Activated CD4-positive, alpha-beta T cell treated with anti-CD3 and anti-CD28 coated beads, Interleukin-2, Interleukin-4, amounts not matched to agents 100 ng/mL and 50 ng/mL, durations not matched to agents 16 hours and 8 hours (primary cell): ENCODE data around the gene NEDD8.

Experiments
- DNase-seq: peaks from one replicate; pipeline ENCODE4 v3.0.0-alpha.2; 2020; ENCODE audit warnings: low spot score

NEDD8 gene

DNA sequence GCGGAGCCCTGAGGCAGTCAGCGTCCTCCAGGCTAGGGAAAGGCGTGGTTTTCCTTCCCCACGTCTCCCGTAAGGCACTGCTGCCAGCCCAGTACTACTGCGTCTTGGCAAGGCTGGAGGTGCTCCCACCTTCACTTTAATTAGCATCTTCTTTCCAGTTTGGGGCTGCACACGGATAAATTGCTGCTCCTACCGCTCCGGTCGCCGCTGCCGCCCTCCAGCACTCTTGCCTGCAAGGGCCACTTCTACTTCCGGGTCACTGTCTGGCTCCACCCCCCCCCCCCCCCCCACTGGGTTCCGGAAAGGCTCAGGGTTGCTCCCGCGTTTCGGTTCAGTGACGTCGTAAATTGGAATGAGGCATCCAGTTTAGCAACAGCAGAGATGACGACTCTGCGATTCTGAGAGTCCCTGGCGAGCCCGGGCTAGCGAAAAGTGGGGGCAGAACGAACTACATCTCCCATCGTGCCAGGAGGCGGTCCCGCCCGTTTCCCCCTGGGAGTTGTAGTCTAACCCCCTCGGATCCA, at the start of gene NEDD8:
Gene NEDD8, minus strand, starts transcription at position 247 of the 524 bp plus-strand sequence. Its CDS starts 100 bp downstream, at position 147.
- DNase-seq = peak; percentile 95

DNA sequence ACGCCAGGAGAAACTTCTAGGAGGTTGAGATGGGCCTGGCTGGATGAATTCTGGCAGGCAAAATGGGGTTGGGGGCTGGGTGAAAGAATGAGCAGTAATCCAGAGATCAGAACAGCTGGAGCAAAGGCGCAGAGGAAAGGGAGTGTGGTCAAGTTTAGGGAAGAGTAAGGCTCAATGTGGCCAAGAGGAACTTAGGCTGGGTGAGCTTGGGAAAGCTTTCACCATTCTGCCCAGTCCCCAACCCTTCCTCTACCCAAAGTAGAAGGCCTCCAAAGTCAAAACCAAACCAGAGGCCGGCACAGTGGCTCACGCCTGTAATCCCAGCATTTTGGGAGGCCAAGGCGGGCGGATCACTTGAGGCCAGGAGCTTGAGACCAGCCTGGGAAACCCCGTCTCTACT, 49.5 kb upstream of the NEDD8 start:
- no peak for DNase-seq

DNA sequence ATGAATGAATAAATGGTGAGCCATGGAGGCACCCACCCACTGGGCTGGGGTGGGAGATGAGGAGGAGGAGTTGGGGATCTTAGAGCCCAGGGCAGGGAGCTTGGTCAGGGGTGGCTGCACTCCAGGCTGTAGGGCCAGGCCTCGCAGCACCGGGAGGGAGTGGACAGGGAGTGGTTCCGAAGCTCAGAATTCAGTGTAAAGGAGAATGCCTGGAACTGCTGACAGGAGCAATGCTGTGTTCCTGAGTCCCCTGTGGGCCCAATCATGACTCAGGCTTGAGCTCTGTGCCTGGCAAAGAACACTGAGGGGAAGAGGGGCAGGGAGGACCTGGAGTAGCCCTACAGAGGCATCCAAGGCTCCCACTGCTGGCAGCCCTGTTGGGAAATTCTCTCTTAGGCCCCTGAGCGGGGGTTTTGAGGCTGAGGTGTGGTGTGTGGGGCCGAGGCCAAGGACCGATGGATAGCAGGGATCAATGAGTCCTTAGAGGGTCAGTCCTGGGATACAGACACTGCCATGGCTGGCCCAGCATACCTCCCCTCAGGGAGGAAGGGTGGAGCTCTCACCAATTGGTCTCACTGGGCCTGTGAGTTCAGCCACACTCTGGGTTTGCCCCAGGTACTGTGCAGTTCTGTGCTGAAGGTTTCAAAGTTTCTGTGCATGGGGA, 48.8 kb upstream of the NEDD8 start:
- no peak for DNase-seq

DNA sequence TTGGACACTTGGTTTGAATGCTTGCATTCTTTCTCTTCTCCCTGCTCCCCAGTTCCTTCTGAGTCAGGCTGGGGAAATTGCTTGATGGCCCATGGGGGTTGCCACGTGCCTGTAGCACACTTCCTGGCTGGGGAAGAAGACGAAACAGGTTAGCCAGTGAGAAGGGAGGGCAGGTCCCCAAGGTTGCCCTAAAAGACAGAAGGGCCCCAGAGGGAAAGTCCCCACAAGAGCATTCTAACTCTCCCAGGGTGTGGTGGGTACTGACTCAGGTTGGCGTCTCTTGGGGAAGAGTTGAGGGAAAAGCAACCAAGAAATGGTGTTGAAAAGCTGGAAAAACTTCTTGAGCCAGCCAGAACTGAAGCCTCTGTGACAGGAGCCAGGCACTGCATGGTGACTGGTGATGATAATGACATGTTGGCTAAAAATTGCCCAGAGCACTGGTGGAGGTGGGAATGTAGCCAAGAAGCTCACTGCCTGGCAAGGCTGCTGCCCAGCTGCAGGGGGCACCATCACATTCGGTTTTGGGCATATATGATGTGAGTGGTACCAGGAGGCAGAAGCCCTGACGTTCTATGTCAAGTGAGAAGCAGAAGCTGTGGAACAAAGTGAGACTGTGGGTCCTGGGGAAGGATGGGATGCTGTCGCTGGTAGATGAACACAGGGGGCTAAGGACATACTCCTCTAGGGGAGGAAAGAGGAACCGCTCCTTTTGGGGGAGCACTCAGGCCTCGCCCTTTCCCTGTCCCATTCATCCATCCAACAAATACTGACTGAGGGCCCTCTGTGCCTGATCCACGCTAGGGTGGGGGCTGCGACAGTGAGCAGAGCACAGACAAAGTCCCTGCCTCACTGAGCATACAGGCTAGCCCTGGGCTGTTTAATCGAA, 47.4 kb upstream of the NEDD8 start:
- peak; percentile 53 for DNase-seq

DNA sequence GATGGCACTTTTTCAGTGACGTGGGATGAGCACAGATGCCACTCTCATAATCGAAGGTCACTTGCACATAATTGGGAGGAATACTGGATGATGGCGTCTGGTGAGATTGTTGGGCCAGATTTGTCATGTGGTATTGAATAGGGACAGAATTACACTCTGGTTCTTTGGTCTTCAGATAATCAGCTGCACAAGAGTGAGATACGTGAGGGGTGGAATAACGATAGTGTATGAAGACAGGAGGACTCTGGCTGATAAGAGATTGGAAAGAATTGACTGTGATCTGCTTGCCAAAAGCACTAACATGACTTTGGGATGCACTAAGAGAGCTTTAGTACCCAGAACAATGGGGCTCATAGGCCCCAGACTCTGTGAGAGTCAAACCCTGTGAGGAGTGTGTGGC, 46.3 kb upstream of the NEDD8 start:
- no peak for DNase-seq

DNA sequence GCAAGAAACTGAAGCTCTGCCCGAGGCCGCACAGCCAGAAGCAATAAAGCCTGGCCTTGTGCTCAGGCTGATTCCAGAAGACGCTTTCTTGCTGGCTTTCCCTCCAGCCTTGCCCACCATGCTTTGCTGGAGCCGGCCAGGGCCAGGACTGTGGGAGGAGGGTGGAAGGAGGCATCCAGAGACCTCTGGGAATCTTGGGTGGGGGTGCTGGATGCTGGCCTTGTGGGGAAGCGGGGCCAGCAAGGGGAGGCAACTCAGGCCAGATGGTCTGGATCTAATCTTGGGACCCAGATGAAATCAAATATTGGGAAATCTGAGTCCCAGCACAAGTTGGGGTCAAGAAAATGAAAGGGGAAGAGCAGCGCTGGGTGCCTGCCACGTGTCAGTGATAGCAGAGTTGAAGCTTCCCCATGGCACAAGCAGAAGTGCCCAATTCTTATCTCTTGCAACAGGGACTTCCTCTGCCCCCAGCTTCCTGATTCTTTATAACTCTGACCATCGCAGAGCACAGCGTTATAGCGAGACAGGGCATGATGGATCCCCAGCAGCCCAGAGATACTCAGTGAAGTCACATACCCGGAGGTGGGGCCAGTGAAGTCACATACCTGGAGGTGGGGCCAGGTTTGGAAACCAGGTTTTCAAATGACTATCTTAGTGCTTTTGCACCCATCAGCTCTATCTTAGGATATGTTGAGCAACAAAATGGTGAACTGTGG, 45.6 kb upstream of the NEDD8 start:
- no peak for DNase-seq

DNA sequence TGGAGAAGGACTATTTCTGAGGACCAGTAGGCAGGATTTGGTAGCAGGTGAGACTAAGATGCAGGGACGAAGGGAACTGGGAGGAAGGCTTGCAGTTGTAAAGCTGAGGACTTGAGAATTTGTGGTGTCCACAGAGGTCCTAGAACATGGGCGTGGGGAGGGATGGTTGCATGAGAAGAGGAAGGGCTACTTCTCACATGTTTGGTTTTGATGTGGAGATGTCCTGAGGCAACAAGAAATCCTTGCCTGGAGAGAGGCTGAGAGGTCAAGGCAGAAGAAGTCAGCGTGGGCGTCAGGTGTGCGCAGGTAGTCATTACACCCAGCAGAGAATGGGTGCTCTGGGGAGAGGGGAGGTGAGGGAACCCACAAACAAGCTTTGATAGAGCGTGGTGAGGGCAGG, 44.9 kb upstream of the NEDD8 start:
- no peak for DNase-seq

DNA sequence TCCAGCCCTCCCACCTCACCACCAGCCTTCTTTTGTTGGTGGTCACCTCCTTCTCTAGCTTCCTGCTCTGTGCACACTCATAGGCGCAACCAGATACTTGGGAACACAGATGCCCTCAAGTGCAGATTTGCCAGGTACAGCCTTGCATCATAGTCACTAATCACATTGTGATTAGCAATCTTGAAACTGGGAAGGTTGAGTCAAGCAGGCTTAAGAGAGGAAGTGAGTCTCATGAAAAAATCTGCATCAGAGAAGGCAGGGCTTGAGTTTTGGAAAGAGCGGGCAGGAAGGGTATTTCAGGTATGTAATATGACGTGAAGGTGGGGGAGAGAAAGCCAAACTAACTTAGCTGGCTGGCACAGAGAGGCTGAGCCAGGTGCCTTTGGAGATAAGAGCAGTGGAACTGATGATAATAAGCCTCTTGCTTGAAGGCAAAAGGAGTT, 42.0 kb upstream of the NEDD8 start:
- peak; percentile 91 for DNase-seq

DNA sequence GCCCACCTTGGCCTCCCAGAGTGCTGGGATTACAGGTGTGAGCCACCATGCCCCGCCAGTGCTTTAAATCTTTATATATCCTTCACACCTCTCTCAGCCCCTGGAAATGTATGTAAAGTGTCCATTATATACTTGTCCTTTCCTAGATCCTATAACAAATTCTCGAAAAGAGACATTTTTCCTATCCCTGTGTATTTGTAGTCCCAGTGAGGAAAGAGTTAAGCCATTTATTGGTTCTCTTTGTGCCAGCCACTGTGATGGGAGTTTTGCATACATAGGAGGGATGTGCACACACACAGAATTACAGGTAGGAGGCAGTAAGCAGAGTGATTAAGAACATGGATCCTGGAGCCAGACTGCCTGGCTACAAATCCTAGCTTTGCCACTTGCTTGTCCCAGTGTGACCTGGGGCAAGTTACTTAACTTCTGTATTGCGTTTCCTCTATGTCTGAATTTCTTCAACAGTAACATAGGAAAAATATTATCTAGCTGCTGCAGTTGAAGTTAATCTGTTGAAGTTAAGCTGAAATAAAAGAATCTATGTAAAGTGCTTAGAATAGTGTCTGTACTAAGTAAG, 41.3 kb upstream of the NEDD8 start:
- no peak for DNase-seq

DNA sequence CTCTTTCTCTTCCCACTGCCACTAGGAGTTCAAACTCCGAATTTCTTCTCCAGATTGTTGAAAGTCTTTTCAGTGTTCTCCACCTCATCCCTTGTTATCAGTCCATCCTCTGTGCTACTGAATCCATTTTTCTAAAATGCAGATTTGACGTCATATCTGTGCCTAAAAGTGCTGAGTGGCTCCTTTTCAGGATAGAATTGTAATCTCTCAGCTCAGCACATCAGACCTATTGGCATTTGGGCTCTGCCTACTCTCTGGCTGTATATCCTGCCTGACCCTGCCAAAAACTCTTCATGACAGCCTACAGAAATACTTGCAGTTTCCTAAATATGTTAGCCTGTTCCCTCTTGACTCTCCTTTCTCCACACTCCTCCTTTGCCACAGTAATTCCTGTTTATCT, 40.3 kb upstream of the NEDD8 start:
- no peak for DNase-seq

DNA sequence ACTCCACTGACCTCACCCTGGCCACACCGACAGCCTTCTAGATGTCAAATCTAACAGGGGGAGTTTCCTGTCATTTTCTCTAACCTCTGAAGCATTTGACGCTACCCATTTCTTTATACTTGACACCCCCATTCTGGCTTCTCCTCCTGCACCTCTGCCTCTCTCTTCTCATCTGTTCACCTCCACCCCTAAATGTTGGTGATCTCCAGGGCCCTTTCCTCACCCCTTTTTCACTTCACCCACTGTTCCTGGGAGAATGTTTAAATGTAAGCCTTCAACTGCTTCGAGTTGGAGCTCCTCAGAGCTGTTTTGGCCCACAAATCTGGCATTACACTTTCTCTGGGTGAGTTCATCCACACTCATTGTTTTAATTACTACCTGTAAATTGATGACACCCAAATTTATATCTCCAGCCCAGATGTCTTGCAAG, 39.7 kb upstream of the NEDD8 start:
- DNase-seq = no peak

DNA sequence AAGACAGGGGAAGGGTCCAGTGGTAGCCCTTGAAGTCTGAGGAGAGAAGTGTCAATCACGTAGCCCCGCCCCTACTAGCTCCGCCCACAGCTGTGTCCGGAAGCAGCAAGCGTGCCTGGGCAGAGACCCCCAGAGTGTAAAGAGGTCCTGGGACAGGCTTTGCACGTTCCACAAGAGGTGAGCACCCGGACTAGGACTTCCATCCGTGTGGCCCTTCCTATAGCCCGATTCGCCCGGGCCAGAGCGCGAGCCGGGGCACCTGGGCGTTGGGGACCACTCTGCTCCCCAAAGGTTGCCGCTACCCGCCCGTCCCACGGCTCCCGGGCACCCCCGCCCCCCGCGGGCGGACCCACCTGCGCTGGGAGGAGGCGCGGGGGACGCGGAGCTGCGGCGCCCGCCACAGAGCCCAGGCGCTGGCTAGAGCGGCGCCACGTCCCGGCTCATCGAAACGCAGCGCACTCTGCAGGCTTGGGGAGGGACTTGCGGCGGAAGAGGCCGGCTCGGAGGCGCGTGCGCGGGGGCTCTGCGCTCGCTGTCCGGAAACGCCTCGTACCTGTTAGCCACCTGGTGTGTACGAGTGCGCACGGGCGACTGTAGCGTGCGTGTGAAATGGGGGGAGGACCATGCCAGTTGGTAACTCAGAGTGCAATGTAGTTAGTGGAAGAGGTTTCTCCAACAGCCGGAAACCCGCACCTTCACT, 39.1 kb upstream of the NEDD8 start, which contains the start of gene RABGGTA:
Gene RABGGTA, minus strand, starts transcription at position 464 of the 700 bp plus-strand sequence. CDS start 482 bp downstream, outside the sequence.
- peak; percentile 91 for DNase-seq

DNA sequence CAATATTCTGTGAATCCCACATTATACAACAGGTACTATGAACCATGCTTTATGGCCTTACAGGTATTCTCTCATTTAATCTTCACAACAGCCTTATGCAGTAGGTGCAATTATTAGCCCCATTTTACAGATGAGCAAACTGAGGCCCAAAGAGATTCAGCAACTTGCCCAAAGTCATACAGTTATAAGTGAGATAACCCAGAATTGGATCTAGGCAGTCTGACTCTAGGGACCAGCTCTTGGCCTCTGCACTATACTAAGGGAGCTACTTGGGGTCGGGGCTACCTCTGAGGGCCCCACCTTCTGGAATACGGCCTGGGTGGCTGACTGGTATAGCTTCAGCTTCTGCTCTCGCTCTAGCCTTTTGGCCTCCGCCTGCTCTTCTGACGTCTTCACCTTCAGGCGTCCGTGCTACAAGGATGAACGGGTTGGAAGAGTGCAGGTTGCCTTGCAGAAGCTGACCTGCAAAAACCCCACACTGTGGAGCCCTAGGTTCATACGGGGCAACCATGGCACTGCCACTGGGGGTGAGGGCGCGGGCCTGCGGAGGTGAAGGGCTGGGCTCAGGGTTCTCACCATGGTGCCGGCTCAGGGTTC, 38.5 kb upstream of the NEDD8 start:
- no peak for DNase-seq

DNA sequence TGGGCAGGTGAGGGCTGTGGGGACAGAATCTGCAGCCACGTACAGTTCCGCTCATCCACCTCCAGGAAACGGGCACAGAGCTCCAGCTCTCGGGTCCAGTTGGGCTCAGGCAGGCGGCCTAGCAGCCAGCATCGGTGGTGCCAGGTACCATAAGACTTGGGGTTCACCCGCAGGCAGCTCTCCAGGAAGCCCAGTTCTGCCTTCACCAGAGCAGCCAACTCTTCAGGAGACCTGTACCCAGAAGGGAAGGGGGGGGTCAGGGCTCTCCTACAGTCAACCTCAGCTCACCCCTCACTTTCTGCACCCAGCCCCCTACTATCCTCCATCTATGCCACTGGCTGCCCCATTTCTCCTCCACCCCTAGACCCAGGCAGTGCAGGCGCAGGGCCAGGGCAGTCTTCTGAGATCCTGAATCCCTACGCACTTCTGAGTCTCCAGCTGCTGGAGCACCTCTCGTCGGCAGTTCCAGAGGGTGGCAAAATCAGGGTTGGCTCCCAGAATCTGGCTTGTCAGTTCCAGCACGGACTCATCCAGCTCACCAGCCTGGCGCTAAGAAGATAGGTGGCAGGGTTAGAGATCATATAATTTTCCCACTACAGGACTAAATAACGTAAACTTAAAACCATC, 37.9 kb upstream of the NEDD8 start:
- no peak for DNase-seq

DNA sequence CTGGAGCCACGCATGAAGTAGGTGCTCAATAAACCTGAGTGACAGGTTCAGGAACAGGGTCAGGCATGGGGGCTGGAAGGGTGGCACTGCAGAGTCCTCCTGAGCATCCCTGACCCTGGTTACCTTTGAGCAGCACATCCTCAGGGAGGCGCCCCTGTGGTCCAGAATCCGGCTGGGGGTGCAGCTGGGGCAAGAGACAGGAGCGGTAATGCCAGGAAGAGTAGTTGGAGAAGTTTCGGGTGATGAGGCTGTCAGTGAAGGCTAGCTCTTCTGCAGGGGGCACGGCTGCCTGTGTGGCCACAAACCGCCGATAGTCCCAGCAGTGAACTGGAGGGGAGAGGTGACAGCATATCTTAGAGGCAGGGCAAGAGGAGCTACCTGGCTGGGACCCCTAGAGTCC, 37.2 kb upstream of the NEDD8 start:
- DNase-seq = no peak

DNA sequence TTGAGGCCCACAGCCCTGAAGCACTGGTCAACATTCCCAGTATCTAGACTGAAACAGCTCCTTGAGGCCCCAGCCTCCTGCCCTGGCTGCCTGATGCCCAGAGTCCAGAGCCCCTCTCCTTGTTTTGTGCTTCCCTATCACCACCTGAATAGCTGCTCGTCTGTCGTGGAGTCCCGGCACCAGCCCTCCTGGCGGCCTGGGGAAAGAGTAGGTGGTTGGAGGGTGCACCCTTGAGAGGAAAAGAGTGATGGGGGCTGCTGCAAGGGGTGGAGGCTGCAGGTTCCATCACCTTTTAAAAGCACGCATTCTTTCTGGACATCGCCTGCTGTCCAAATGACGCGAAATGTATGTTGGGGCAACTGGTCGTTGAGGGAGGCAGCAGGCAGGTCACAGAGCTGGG, 36.1 kb upstream of the NEDD8 start:
- DNase-seq = no peak

DNA sequence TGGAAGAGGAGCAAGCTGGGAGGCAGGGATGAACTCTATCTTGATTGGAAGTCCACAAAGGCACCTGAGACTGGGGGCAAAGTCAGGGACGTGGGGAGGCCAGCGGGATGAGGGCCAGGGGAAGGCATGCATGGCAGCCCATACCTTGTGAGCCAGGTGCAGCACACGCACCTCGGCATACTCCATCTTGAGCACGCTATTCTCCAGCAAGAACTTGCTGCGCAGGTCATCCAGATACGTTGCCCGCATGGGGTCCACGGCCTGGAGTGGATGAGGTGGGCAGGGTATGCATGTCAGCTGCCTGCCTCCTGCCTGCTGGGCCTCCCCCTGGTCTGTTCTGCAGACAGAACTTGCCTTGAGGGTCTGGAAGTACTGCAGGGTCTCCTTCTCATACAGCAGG, 35.3 kb upstream of the NEDD8 start:
- DNase-seq = no peak

DNA sequence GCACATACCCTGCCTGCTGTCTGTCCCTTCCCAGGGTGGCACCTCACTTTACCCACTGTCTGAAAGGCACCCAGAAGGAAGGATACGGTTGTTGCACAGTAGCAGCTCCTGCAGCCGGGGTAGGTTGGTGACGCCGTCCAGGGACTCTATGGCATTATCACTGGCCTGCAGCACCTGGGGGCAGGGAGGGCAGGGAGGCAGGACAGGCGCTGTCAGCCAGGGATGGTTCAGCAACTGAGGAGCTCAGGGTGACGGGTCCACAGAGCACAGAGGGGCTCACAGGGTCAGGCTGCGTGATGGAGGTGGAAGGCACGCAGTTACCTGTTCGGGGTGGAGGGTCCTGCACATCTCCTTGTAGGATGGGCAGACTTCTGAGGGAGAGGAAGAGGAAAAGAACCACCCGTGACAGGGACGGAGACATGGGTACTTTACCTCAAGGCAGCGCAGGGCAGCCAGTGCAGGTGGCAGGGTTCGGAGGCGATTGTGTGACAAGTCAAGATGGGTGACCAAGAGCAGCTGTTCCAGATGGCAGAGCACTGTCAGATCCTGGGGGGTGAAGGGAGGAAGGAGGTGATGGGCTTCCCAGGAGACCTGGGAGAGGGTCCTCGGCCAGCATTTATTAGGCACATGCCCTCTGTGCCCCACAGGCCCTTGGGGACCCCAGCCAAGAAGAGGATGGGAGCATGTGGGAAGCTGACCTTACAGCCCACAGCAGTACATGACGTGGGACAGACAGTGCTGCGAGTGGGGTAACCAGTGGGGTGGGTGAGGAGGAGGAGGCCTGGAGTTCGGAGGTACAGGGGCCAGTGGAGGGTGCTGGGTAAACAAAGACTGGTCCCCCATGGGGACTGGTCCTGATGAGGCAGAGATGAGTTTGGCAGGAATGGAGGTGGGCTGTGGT, 34.4 kb upstream of the NEDD8 start:
- DNase-seq = no peak

DNA sequence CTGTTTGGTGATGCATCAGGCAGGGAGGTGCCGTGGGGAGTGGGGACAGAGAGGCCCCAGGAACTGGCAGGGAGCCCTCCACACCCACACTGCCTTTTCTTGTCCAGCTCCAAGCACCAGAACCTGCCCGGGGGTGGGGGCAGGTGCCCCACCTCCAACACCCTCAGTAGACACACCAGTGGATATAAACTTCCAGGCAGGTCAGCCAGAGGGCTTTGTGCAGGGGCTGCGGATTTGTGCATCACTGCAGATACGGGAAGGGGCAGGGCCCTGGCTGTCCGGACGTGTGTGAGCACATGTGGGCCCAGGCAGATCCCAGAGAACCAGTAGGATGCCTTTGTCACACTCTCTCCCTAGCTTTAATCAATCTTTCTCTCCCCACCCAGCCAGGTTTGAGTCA, 32.1 kb upstream of the NEDD8 start:
- no peak for DNase-seq
